ENCODE results near the gene AGXT2. TPM values are rescaled to one million over a fixed set of nuclear protein-coding genes. Genes with fewer than 3 reads are reported as not detected.

The AGXT2 gene, protein sequence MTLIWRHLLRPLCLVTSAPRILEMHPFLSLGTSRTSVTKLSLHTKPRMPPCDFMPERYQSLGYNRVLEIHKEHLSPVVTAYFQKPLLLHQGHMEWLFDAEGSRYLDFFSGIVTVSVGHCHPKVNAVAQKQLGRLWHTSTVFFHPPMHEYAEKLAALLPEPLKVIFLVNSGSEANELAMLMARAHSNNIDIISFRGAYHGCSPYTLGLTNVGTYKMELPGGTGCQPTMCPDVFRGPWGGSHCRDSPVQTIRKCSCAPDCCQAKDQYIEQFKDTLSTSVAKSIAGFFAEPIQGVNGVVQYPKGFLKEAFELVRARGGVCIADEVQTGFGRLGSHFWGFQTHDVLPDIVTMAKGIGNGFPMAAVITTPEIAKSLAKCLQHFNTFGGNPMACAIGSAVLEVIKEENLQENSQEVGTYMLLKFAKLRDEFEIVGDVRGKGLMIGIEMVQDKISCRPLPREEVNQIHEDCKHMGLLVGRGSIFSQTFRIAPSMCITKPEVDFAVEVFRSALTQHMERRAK
- total RNA-seq = not detected in 2 replicates
- long read RNA-seq = 0 reads

DNA sequence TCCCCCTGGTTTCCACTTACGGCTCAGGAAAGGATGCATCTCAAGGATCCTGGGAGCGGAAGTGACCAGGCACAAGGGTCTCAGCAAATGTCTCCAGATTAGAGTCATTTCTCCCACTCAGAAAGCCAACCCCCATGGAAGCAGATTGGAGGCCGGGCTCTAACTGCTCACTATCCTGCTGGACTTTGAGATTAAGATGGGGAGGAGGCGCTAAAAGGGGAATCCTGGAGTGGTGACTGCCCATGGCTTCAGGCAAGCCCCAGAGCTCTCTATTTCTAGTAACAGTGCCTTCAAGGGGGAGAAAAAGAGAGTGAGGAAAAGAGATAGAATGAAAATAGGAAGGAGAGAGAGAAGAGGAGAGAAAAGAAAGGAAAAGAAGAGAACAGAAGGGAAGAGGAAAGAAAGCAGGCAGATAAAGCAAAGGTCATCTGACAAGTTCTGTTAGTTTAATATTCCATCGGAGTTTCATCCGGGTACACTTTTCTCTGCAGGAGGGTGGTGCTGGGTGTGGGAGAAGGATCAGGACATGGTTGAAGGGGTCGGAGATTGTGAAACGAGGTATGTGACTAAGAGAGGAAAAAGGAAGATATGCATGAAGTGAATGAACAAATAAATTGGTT lies at the start of gene AGXT2:
Gene AGXT2 (minus strand): TSS at position 165 of the 620 bp plus-strand sequence. CDS start 57 bp downstream, at position 108.
- H3K4me1 Mint-ChIP-seq (ENCODE audit: low read depth) = peaks cover 14% of the 10 kb centered on the region
- H3K36me3 Mint-ChIP-seq (ENCODE audit: insufficient read depth) = no peaks in the 10 kb centered on the region
- TF ChIP-seq, protein P1, sequence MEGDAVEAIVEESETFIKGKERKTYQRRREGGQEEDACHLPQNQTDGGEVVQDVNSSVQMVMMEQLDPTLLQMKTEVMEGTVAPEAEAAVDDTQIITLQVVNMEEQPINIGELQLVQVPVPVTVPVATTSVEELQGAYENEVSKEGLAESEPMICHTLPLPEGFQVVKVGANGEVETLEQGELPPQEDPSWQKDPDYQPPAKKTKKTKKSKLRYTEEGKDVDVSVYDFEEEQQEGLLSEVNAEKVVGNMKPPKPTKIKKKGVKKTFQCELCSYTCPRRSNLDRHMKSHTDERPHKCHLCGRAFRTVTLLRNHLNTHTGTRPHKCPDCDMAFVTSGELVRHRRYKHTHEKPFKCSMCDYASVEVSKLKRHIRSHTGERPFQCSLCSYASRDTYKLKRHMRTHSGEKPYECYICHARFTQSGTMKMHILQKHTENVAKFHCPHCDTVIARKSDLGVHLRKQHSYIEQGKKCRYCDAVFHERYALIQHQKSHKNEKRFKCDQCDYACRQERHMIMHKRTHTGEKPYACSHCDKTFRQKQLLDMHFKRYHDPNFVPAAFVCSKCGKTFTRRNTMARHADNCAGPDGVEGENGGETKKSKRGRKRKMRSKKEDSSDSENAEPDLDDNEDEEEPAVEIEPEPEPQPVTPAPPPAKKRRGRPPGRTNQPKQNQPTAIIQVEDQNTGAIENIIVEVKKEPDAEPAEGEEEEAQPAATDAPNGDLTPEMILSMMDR (IDR thresholded peaks at IDR 0.05; ENCODE audit: unreplicated experiment) = no peak
- no peak for DNase-seq (ENCODE audit: low spot score, unreplicated experiment)
- H3K9me3 Mint-ChIP-seq (ENCODE audit: low read depth) = peaks cover 5% of the 10 kb centered on the region
- H3K27ac Mint-ChIP-seq = no peak within 1 kb of the TSS
- H3K27me3 Mint-ChIP-seq = no peaks in the 10 kb centered on the region
- no peak within 1 kb of the TSS for H3K4me3 Mint-ChIP-seq (ENCODE audit: low read depth)

DNA sequence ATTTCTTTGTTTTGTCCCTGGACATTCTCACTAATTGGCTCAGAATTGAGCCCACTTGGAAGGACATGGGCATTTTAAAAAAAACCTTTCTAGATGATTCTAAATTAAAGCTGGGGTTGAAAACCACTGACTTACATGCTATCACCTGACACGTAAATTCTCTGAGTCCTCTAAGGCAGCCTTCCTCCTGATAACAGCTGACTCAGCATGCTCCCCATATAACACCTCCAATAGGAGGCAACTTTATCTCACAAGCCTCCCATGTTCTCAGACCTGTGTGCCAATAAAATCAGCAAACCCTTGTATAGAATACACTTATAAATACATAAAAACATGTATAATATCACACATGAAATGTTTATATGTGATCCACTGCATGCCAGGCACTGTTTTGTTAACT lies 49.2 kb upstream of the AGXT2 start:
- no peaks in the 10 kb centered on the region for H3K9me3 Mint-ChIP-seq (ENCODE audit: low read depth)
- no peaks in the 10 kb centered on the region for H3K27me3 Mint-ChIP-seq
- no peaks in the 10 kb centered on the region for H3K36me3 Mint-ChIP-seq (ENCODE audit: insufficient read depth)
- no peaks in the 10 kb centered on the region for H3K4me1 Mint-ChIP-seq (ENCODE audit: low read depth)
- H3K27ac Mint-ChIP-seq = no peak overlapping the region
- DNase-seq (ENCODE audit: low spot score, unreplicated experiment) = no peak
- TF ChIP-seq, protein P1 (IDR thresholded peaks at IDR 0.05; ENCODE audit: unreplicated experiment) = no peak
- no peak overlapping the region for H3K4me3 Mint-ChIP-seq (ENCODE audit: low read depth)

DNA sequence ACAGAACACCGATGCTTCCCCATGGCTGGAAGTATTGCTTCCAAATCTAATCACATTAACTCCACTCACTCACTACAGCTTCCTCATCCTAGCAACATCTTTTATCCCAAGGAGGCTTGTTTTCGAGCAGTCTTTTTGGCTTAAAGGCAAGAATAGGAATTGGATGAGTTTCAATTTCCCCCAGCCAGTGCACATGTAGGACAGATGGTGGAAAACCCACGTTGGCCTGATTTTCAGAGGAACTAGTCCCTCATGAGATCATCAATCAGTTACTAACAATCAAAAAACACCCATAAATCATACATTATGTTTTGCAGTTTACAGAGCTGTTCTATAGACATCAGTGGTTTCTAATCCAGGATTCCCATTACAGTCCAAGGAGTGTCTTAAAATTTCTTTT lies 48.5 kb upstream of the AGXT2 start:
- no peak overlapping the region for H3K4me3 Mint-ChIP-seq (ENCODE audit: low read depth)
- H3K36me3 Mint-ChIP-seq (ENCODE audit: insufficient read depth) = no peaks in the 10 kb centered on the region
- H3K27ac Mint-ChIP-seq = no peak overlapping the region
- no peaks in the 10 kb centered on the region for H3K9me3 Mint-ChIP-seq (ENCODE audit: low read depth)
- DNase-seq (ENCODE audit: low spot score, unreplicated experiment) = no peak
- H3K4me1 Mint-ChIP-seq (ENCODE audit: low read depth) = no peaks in the 10 kb centered on the region
- TF ChIP-seq, protein P1 (IDR thresholded peaks at IDR 0.05; ENCODE audit: unreplicated experiment) = no peak
- H3K27me3 Mint-ChIP-seq = no peaks in the 10 kb centered on the region

DNA sequence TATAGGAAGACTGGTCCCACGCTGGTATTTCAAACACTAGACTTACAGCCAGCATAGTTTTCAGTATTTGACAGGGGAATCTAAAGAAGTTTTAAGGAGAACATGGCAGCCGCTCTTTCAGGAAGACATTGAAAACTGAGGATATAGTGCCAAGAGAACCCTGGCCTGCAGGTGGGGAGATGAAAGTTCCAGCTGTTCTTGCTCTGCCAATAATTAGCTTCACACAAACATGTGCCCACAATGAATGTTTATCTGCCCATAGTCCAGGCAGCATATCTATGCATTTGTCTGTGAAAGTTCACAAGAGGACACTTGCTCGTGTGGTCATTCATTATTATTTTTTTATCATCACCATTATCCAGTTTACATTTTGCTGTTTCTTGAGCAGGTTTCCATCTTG lies 47.6 kb upstream of the AGXT2 start:
- Mint-ChIP-seq H3K4me1 (ENCODE audit: low read depth) (no peaks in the 10 kb centered on the region), H3K27me3 (no peaks in the 10 kb centered on the region), H3K9me3 (ENCODE audit: low read depth) (no peaks in the 10 kb centered on the region), H3K36me3 (ENCODE audit: insufficient read depth) (no peaks in the 10 kb centered on the region), H3K27ac (no peak overlapping the region), H3K4me3 (ENCODE audit: low read depth) (no peak overlapping the region)
- DNase-seq (ENCODE audit: low spot score, unreplicated experiment) = no peak
- TF ChIP-seq, protein P1 (IDR thresholded peaks at IDR 0.05; ENCODE audit: unreplicated experiment) = no peak

DNA sequence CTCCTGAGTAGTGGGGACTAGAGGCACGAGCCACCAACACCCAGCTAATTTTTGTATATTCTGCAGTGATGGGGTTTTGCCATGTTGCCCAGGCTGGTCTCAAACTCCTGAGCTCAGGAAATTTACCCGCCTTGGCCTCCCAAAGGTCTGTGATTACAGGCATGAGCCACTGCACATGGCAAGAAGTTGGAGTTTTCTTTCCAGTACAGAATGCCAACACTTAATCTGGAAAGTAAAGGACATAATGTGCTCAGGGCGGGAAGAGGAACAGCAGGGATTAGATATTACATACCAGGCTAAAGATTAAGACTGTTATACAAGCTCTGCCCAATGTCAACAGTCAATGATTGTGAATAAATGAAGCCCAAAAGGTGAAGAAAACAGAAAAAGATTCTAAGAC lies 47.2 kb upstream of the AGXT2 start:
- H3K4me1 Mint-ChIP-seq (ENCODE audit: low read depth) = no peaks in the 10 kb centered on the region
- no peaks in the 10 kb centered on the region for H3K9me3 Mint-ChIP-seq (ENCODE audit: low read depth)
- no peak for DNase-seq (ENCODE audit: low spot score, unreplicated experiment)
- TF ChIP-seq, protein P1 (IDR thresholded peaks at IDR 0.05; ENCODE audit: unreplicated experiment) = no peak
- no peak overlapping the region for H3K27ac Mint-ChIP-seq
- no peaks in the 10 kb centered on the region for H3K36me3 Mint-ChIP-seq (ENCODE audit: insufficient read depth)
- no peak overlapping the region for H3K4me3 Mint-ChIP-seq (ENCODE audit: low read depth)
- no peaks in the 10 kb centered on the region for H3K27me3 Mint-ChIP-seq
